Left ventricle myocardium inferior (tissue), 1 donor: ENCODE measurements around the gene CALM1. TPM values are rescaled to one million over a fixed set of nuclear protein-coding genes. Genes with fewer than 3 reads are reported as not detected.

Experiments
- DNase-seq: peaks from one replicate; pipeline ENCODE4 v3.0.0-alpha.2; 2020
- H3K27ac ChIP-seq: fragments of 200-600 bp; replicated peaks from 2 replicates; pipeline ENCODE4 v1.8.0; 2021
- H3K27me3 ChIP-seq: fragments of 200-600 bp; 2 replicates; pipeline ENCODE4 v1.8.0; 2021; ENCODE audit warnings: low read depth
- H3K36me3 ChIP-seq: fragments of 200-600 bp; 2 replicates; pipeline ENCODE4 v1.8.0; 2021
- H3K4me1 ChIP-seq: fragments of 200-600 bp; 2 replicates; pipeline ENCODE4 v1.8.0; 2021
- H3K4me3 ChIP-seq: fragments of 200-600 bp; 2 replicates; pipeline ENCODE4 v1.8.0; 2021; ENCODE audit warnings: mild to moderate bottlenecking, moderate library complexity
- H3K9me3 ChIP-seq: fragments of 200-600 bp; replicated peaks from 2 replicates; pipeline ENCODE4 v1.8.0; 2021
- CTCF ChIP-seq: fragments of 200-600 bp; IDR thresholded peaks from 2 replicates; pipeline ENCODE4 v1.8.0; 2021; ENCODE audit warnings: antibody characterized with exemption, mild to moderate bottlenecking, borderline replicate concordance
- intact Hi-C: fragments of 100-400 bp; cut with micrococcal nuclease; formaldehyde crosslinking; loops from one replicate; pipeline ENCODE4 v1.11.0; 2022
- total RNA-seq: library from RNA; stranded (reverse); fragmentation: NEBNext Ultra II Directional; extraction: Animal tissue kit (Norgen Biotek cat#: 25700); gene quantifications from one replicate; pipeline ENCODE4 v1.2.1, GENCODE V29; 2021
- donor health status: DM: no; HTN: yes; CAD: no; lungs with severe emphysema.

Gene CALM1
- total RNA-seq, 1 donor from 2014 or later, result 503 TPM

DNA sequence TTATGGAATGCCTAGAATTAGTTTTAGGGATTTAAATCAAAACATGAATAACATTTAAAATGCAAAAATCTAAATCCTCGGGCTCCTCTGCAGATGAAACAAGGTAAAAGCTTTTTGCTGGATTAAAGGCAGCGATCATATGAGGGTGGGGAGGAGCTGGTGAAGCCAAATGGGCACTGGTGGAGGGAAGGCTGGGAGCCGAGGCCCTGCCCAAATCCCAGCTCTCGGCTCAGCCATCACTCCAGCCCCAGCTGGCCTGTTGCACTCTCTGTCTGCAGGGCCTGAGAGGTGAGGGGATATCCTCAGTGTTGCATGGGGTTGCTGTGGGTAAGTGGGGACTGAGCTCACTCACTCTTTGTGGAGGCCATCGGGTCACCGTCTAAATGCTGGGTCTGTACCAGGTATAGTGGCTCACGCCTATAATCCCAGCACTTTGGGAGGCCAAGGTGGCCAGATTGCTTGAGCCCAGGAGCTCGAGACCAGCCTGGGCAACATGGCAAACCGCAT, 28.6 kb downstream of the CALM1 start:
- Histone ChIP-seq H3K4me1 (peaks cover 39% of the 10 kb centered on the region), H3K9me3 (no peaks in the 10 kb centered on the region), H3K4me3 (no peak overlapping the region), H3K27ac (no peak overlapping the region), H3K27me3 (no peaks in the 10 kb centered on the region), H3K36me3 (no peaks in the 10 kb centered on the region)
- no peak for DNase-seq
- no peak for TF ChIP-seq CTCF
- intact Hi-C loops, result no loop called here

DNA sequence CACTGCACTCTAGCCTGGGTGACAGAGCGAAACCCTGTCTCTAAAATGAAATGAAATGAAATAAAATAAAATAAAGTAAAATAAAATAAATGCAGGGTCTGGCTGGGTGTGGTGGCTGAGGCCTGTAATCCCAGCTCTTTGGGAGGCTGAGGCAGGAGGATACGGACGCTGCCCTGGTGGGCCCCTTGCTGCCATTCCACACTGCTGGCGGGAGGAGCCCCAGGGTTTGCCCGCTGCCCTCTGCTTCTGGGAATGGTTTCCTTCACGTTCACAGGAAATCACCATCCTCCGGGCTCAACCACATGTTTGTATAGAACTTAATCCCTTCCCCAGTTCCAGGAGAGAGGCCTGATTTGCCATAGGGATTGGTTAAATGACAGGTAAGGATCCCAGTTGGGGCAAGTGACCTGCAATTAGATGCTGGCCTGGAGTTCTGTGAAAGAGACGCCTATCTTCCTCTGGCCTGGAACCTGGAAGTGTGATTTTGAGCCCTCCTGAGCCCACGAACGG, 29.3 kb downstream of the CALM1 start:
- Histone ChIP-seq H3K4me1 (peaks cover 39% of the 10 kb centered on the region), H3K36me3 (no peaks in the 10 kb centered on the region), H3K27me3 (no peaks in the 10 kb centered on the region), H3K27ac (peak overlapping the region; percentile 71), H3K9me3 (no peaks in the 10 kb centered on the region), H3K4me3 (no peak overlapping the region)
- no peak for DNase-seq
- no peak for TF ChIP-seq CTCF
- intact Hi-C loops, result no loop called here

DNA sequence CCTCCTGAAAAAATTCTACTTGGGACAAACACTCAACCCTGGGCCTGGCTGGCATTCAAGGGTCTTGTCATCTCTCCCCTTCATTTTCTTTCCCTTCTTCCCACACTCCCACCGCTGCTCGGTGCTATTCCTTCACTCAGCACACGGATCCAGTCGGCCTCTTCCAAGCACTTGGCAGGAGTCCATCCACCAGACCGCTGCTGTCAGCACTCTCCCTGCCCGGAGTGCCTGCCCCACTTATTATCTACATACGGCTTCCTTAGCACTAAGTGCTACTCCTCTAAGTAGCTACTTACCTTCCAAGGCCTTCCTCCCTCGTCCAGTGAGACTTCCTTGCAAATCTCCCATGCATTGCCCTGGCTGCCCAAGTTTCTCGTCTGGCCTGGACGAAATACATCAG, 29.8 kb downstream of the CALM1 start:
- intact Hi-C loops, result no loop called here
- Histone ChIP-seq H3K9me3 (no peaks in the 10 kb centered on the region), H3K36me3 (no peaks in the 10 kb centered on the region), H3K27ac (peak overlapping the region; percentile 71), H3K4me1 (peaks cover 39% of the 10 kb centered on the region), H3K27me3 (no peaks in the 10 kb centered on the region), H3K4me3 (no peak overlapping the region)
- TF ChIP-seq CTCF, result no peak
- peak; percentile 60 for DNase-seq

DNA sequence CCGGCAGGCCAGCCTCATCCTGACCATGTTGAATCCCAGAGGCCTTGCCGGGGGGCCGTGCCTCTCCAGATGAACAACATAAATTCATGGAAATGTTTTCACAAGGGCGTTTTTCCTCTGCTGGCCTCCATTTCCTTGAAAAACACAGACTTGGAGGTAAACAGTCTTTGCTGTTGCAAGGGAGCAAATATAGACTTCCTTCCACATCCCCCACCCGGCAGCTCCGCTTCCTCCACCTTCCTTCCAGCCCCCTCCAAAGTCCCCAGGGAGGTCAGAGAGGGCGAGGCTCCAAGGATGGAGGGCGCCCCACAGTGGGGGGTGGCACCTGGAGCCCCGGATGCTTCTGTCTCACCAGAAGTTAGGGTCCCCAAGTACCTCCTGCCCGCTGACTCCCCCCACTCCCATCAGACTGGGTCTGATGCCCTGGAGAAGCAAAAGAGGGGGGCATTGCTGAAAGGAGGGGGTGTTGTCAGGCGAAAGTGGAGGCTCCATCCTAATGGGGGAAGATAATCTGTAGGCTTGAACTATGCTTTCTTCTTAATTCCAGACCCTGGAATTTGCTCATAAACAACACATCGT, 31.1 kb downstream of the CALM1 start:
- Histone ChIP-seq H3K9me3 (no peaks in the 10 kb centered on the region), H3K27me3 (no peaks in the 10 kb centered on the region), H3K4me1 (peaks cover 39% of the 10 kb centered on the region), H3K27ac (peak overlapping the region; percentile 71), H3K36me3 (no peaks in the 10 kb centered on the region), H3K4me3 (no peak overlapping the region)
- TF ChIP-seq CTCF, result no peak
- intact Hi-C loops, result no loop called here
- peak; percentile 25 for DNase-seq

GRCh38 chr14:90428676-90429075, 31.8 kb downstream of the CALM1 start:
- DNase-seq, result no peak
- Histone ChIP-seq H3K36me3 (no peaks in the 10 kb centered on the region), H3K27ac (peak overlapping the region; percentile 71), H3K9me3 (no peaks in the 10 kb centered on the region), H3K4me1 (peaks cover 39% of the 10 kb centered on the region), H3K4me3 (no peak overlapping the region), H3K27me3 (no peaks in the 10 kb centered on the region)
- intact Hi-C loops, result no loop called here
- TF ChIP-seq CTCF, result no peak
